ENCODE measurements around the gene PRICKLE2.
"Not testable (repeated sequence)": the region's sequence is repeated elsewhere in the genome, so short reads cannot be mapped to it uniquely, and the experiment has no call there.

PRICKLE2 gene

GRCh38 chr3:64098670-64099069 lies 126.6 kb downstream of the PRICKLE2 start:
- no peak for DNase-seq (ENCODE audit: low spot score)

GRCh38 chr3:64097920-64098319 lies 127.3 kb downstream of the PRICKLE2 start:
- DNase-seq (ENCODE audit: low spot score) = no peak

GRCh38 chr3:64095802-64096201 lies 129.5 kb downstream of the PRICKLE2 start:
- DNase-seq (ENCODE audit: low spot score) = no peak

GRCh38 chr3:64094713-64095079 lies 130.6 kb downstream of the PRICKLE2 start:
- DNase-seq (ENCODE audit: low spot score) = no peak

GRCh38 chr3:64093825-64094712 lies 131.2 kb downstream of the PRICKLE2 start:
- no peak for DNase-seq (ENCODE audit: low spot score)

GRCh38 chr3:64093211-64093610 lies 132.1 kb downstream of the PRICKLE2 start:
- no peak for DNase-seq (ENCODE audit: low spot score)

GRCh38 chr3:64091501-64091900 lies 133.8 kb downstream of the PRICKLE2 start:
- DNase-seq (ENCODE audit: low spot score) = no peak

GRCh38 chr3:64089386-64089785 lies 135.9 kb downstream of the PRICKLE2 start:
- DNase-seq (ENCODE audit: low spot score) = not testable (repeated sequence)

GRCh38 chr3:64088408-64089205 lies 136.7 kb downstream of the PRICKLE2 start:
- no peak for DNase-seq (ENCODE audit: low spot score)

- DNase-seq (ENCODE audit: low spot score) = no peak
Observed at GRCh38 chr3:64086479-64087252, 138.6 kb downstream of the PRICKLE2 start.

- DNase-seq (ENCODE audit: low spot score) = no peak
Observed at GRCh38 chr3:64084640-64085039, 140.6 kb downstream of the PRICKLE2 start.

- no peak for DNase-seq (ENCODE audit: low spot score)
Observed at GRCh38 chr3:64083575-64083974, 141.7 kb downstream of the PRICKLE2 start.

GRCh38 chr3:64082961-64083541 lies 142.2 kb downstream of the PRICKLE2 start:
- no peak for DNase-seq (ENCODE audit: low spot score)

GRCh38 chr3:64082411-64082810 lies 142.9 kb downstream of the PRICKLE2 start:
- no peak for DNase-seq (ENCODE audit: low spot score)

- DNase-seq (ENCODE audit: low spot score) = no peak
Observed at GRCh38 chr3:64081235-64081630, 144.0 kb downstream of the PRICKLE2 start.

- no peak for DNase-seq (ENCODE audit: low spot score)
Observed at GRCh38 chr3:64080616-64081234, 144.5 kb downstream of the PRICKLE2 start.

GRCh38 chr3:64079369-64080150 lies 145.7 kb downstream of the PRICKLE2 start:
- DNase-seq (ENCODE audit: low spot score) = no peak

- no peak for DNase-seq (ENCODE audit: low spot score)
Observed at GRCh38 chr3:64078966-64079365, 146.3 kb downstream of the PRICKLE2 start.

- DNase-seq (ENCODE audit: low spot score) = no peak
Observed at GRCh38 chr3:64074895-64075679, 150.2 kb downstream of the PRICKLE2 start.

GRCh38 chr3:64074060-64074459 lies 151.2 kb downstream of the PRICKLE2 start:
- DNase-seq (ENCODE audit: low spot score) = no peak

Data from CD4-positive, alpha-beta T cell treated with Interleukin-2 at 100 ng/mL for 4 hours (primary cell).